C4-2B (cell line): Measurements from ENCODE around the gene FAM89B.

Experiments used
- H3K27ac ChIP-seq: fragments of 450-650 bp; 2 replicates; pipeline ENCODE4 v1.5.1; 2017
- CTCF ChIP-seq: fragments of 450-650 bp; conservative IDR thresholded peaks from 2 replicates; pipeline ENCODE4 v1.5.1; 2017; ENCODE audit warnings: mild to moderate bottlenecking
- ZFX ChIP-seq: fragments of 450-650 bp; IDR thresholded peaks from 2 replicates; pipeline ENCODE4 v1.6.1; 2017

Gene FAM89B

GRCh38 chr11:65541093-65541982 lies 31.0 kb upstream of the FAM89B start:
- peak overlapping the region; percentile 95 for H3K27ac ChIP-seq
- TF ChIP-seq ZFX (no peak), CTCF (no peak; the same call in 1 of the 2 replicates)

- H3K27ac ChIP-seq = peak overlapping the region; percentile 95; the same call in 1 of the 2 replicates
- TF ChIP-seq CTCF = no peak
- no peak for TF ChIP-seq ZFX
Observed at GRCh38 chr11:65542738-65543390, 29.5 kb upstream of the FAM89B start.

GRCh38 chr11:65545853-65546216 lies 26.5 kb upstream of the FAM89B start:
- H3K27ac ChIP-seq = peak overlapping the region; percentile 33; the same call in 1 of the 2 replicates
- TF ChIP-seq ZFX (no peak), CTCF (no peak)

GRCh38 chr11:65546217-65546958 lies 25.9 kb upstream of the FAM89B start:
- TF ChIP-seq CTCF = no peak
- no peak for TF ChIP-seq ZFX
- H3K27ac ChIP-seq = peak overlapping the region; percentile 33; the same call in 1 of the 2 replicates

GRCh38 chr11:65547446-65548125 lies 24.8 kb upstream of the FAM89B start:
- no peak overlapping the region for H3K27ac ChIP-seq
- no peak for TF ChIP-seq CTCF
- TF ChIP-seq ZFX = no peak

- no peak overlapping the region for H3K27ac ChIP-seq
- TF ChIP-seq ZFX = no peak
- no peak for TF ChIP-seq CTCF
Observed at GRCh38 chr11:65548395-65548794, 23.9 kb upstream of the FAM89B start.
